HepG2 (cell line): ENCODE measurements around the gene NTMT1. TPM values are rescaled to one million over a fixed set of nuclear protein-coding genes. Genes with fewer than 3 reads are reported as not detected.
A peak's percentile ranks its signal among the peaks of the same experiment; 100 is the strongest.

Experiments
- ATAC-seq: fragments of 200-7000 bp; cut with Tn5 transposase; 3 replicates; pipeline ENCODE4 v1.9.1; 2020; ENCODE audit warnings: mild to moderate bottlenecking, moderate library complexity
- BruUV-seq: library from RNA; stranded (reverse); fragments of 400-500 nt; replicated peaks from 2 replicates; lab custom pipeline; 2021; lab: Mats Ljungman, UMichigan
- CTCF ChIA-PET: fragments of 300-600 bp; formaldehyde crosslinking; extraction: SDS; loops from one replicate; lab custom pipeline; 2021; ENCODE audit warnings: low total read pairs, inconsistent platforms, low intra/inter-chr PET ratio; lab: Yijun Ruan, JAX
- POLR2A ChIA-PET: fragments of 350-600 bp; sonication (Branson Sonifier 250); formaldehyde crosslinking; loops from one replicate; lab custom pipeline; 2020; ENCODE audit warnings: antibody characterized with exemption, inconsistent platforms; lab: Yijun Ruan, JAX
- DNase-seq: peaks from one replicate; pipeline ENCODE4 v3.0.0-alpha.2; 2015; ENCODE audit warnings: low spot score
- FAIRE-seq: peaks from 3 replicates; lab custom pipeline; 2011; peaks lifted over from hg19 to GRCh38; lab: Jason Lieb, UNC
- H2AFZ ChIP-seq: one replicate; pipeline ENCODE4 v1.6.1; 2011; ENCODE audit warnings: low read length, inconsistent platforms
- H3K27ac ChIP-seq: fragments of 300-600 bp; 3 replicates; pipeline ENCODE4 v1.8.0; 2011; ENCODE audit warnings: mixed run types, mild to moderate bottlenecking, mixed read lengths, low read length, inconsistent platforms; ENCODE audit not compliant: insufficient read depth; ENCODE audit errors: extremely low read length
- H3K27me3 ChIP-seq, 2 experiments: fragments of 200-600 bp in 1 of 2; 2 replicates in 1 of 2; 3 replicates in 1 of 2; pipeline versions ENCODE4 v1.6.0 to v1.8.0; 2011; ENCODE audit warnings: low read length in 2 of 2, mild to moderate bottlenecking in 2 of 2, moderate library complexity in 2 of 2, inconsistent platforms in 1 of 2; ENCODE audit not compliant: insufficient read depth in 2 of 2, control insufficient read depth in 1 of 2
- H3K36me3 ChIP-seq, 2 experiments: fragments of 200-600 bp in 1 of 2; replicated peaks in 1 of 2; 2 replicates in 1 of 2; 3 replicates in 1 of 2; pipeline versions ENCODE4 v1.5.1 to v1.8.0; 2011; ENCODE audit warnings: low read length in 2 of 2, inconsistent platforms in 1 of 2; ENCODE audit not compliant: insufficient read depth in 2 of 2, control insufficient read depth in 1 of 2
- H3K4me1 ChIP-seq: 2 replicates; pipeline ENCODE4 v1.5.1; 2012; ENCODE audit warnings: low read length, inconsistent platforms; ENCODE audit not compliant: insufficient read depth
- H3K4me2 ChIP-seq: 2 replicates; pipeline ENCODE4 v1.6.0; 2011; ENCODE audit warnings: low read depth, low read length, inconsistent platforms
- H3K4me3 ChIP-seq, 3 experiments: fragments of 200-600 bp in 1 of 3; sonication (generic), shearing (Covaris generic) in 1 of 3; replicated peaks in 1 of 3; 2 replicates each; pipeline ENCODE4 v1.5.1; 2011 to 2016; ENCODE audit warnings: low read length in 3 of 3, inconsistent platforms in 2 of 3, low read depth in 2 of 3, mild to moderate bottlenecking in 2 of 3, control low read depth in 1 of 3, mixed read lengths in 1 of 3; ENCODE audit not compliant: insufficient read depth in 1 of 3
- H3K79me2 ChIP-seq: one replicate; pipeline ENCODE4 v1.6.1; 2011; ENCODE audit warnings: low read length, inconsistent platforms; ENCODE audit not compliant: insufficient read depth
- H3K9ac ChIP-seq: 2 replicates; pipeline ENCODE4 v1.6.0; 2011; ENCODE audit warnings: mild to moderate bottlenecking, low read depth, low read length, inconsistent platforms; ENCODE audit not compliant: insufficient read depth
- H3K9me3 ChIP-seq: 2 replicates; pipeline ENCODE4 v1.5.1; 2012; ENCODE audit warnings: mild to moderate bottlenecking, low read length
- H4K20me1 ChIP-seq: 2 replicates; pipeline ENCODE4 v1.6.0; 2011; ENCODE audit warnings: inconsistent platforms, mild to moderate bottlenecking, low read length, moderate library complexity; ENCODE audit not compliant: insufficient read depth
- CBFB ChIP-seq: sonication (generic); formaldehyde crosslinking; IDR thresholded peaks from 2 replicates; pipeline ENCODE4 v1.4.0; 2020; ENCODE audit warnings: missing genetic modification reagents
- GMEB2 ChIP-seq: IDR thresholded peaks from 2 replicates; pipeline ENCODE4 v1.6.1; 2016; ENCODE audit warnings: missing biosample characterization, missing genetic modification reagents, low read depth
- HMG20B ChIP-seq: conservative IDR thresholded peaks from 2 replicates; pipeline ENCODE4 v1.6.1; 2016; ENCODE audit warnings: missing genetic modification reagents, missing compliant biosample characterization
- PHF5A ChIP-seq: IDR thresholded peaks from one replicate; pipeline ENCODE4 v1.6.1; 2018; ENCODE audit warnings: low read depth, missing genetic modification reagents; ENCODE audit not compliant: unreplicated experiment
- PLSCR1 ChIP-seq: sonication (generic); formaldehyde crosslinking; IDR thresholded peaks from 2 replicates; pipeline ENCODE4 v1.5.0; 2020; ENCODE audit warnings: missing genetic modification reagents, mild to moderate bottlenecking, borderline replicate concordance
- RBFOX2 ChIP-seq: fragments of 200-400 bp; formaldehyde crosslinking; IDR thresholded peaks from 2 replicates; pipeline ENCODE4 v1.6.1; 2017; ENCODE audit warnings: low read depth, mild to moderate bottlenecking, low read length
- RNF2 ChIP-seq: fragments of 450-650 bp; conservative IDR thresholded peaks from 2 replicates; pipeline ENCODE4 v1.6.1; 2016; ENCODE audit warnings: low read depth
- SNAPC5 ChIP-seq: sonication (generic); formaldehyde crosslinking; IDR thresholded peaks from 2 replicates; pipeline ENCODE4 v1.8.1; 2023; ENCODE audit warnings: mild to moderate bottlenecking, missing genetic modification reagents, borderline replicate concordance
- SRY ChIP-seq: sonication (generic); formaldehyde crosslinking; IDR thresholded peaks from 2 replicates; pipeline ENCODE4 v1.8.0; 2022; ENCODE audit warnings: mild to moderate bottlenecking, missing genetic modification reagents
- STAG1 ChIP-seq: sonication (generic); formaldehyde crosslinking; IDR thresholded peaks from 2 replicates; pipeline ENCODE4 v1.4.0; 2020; ENCODE audit warnings: missing genetic modification reagents
- ZBTB20 ChIP-seq: sonication (generic); formaldehyde crosslinking; IDR thresholded peaks from 2 replicates; pipeline ENCODE4 v1.8.1; 2023; ENCODE audit warnings: missing genetic modification reagents, low read depth, mild to moderate bottlenecking, borderline replicate concordance
- ZNF138 ChIP-seq: sonication (generic); formaldehyde crosslinking; IDR thresholded peaks from 2 replicates; pipeline ENCODE4 v1.5.0; 2020; ENCODE audit warnings: mild to moderate bottlenecking, low read depth, missing genetic modification reagents
- ZNF562 ChIP-seq: sonication (generic); formaldehyde crosslinking; IDR thresholded peaks from 2 replicates; pipeline ENCODE4 v1.8.0; 2022; ENCODE audit warnings: missing genetic modification reagents, borderline replicate concordance
- ZNF687 ChIP-seq: sonication (generic); formaldehyde crosslinking; IDR thresholded peaks from 2 replicates; pipeline ENCODE4 v1.5.1; 2020; ENCODE audit warnings: mild to moderate bottlenecking, missing genetic modification reagents, moderate library complexity
- WGBS: methylation state at CpG from one replicate; pipeline ENCODE4 v1.1.6; 2017; ENCODE audit warnings: low lambda C conversion rate; 5-methylcytosine and 5-hydroxymethylcytosine counted together
- in situ Hi-C: cut with HindIII; loops from 2 replicates; pipeline ENCODE4 v1.10.0; 2017; ENCODE audit warnings: low pct_unique_long_range_greater_than_20kb; ENCODE audit not compliant: extremely low pct_ligation_motif_present
- intact Hi-C: fragments of 100-400 bp; cut with micrococcal nuclease; formaldehyde crosslinking; loops from one replicate; pipeline ENCODE4 v1.10.0; 2022; ENCODE audit not compliant: unreplicated experiment
- polyA plus RNA-seq, 8 experiments: library from polyadenylated mRNA; depleted of rRNA in 3 of 8; stranded (reverse) in 7 of 8; unstranded in 1 of 8; fragments of >200 nt; fragmentation: Illumina TruSeq in 4 of 8; extraction: Trizol in 4 of 8; gene quantifications; 2 replicates each; pipeline versions ENCODE4 v1.2.1 to v1.2.3, GENCODE V29; 2011 to 2016; ENCODE audit warnings: low read depth in 4 of 8, missing spikeins in 1 of 8, mixed read lengths in 1 of 8; ENCODE audit not compliant: insufficient read depth in 1 of 8
- total RNA-seq, 5 experiments: library from RNA; depleted of rRNA; stranded (reverse); fragments of >200 nt; fragmentation: Illumina TruSeq; extraction: Trizol; gene quantifications; 2 replicates each; pipeline ENCODE4 v1.2.3, GENCODE V29; 2016; ENCODE audit warnings: low read depth in 1 of 5

The NTMT1 gene
- total and polyA plus RNA-seq, 2 of the 13 experiments (the other 11 are each of a cell fraction or from before 2014, with no cell fraction given), result 49.1 to 53.8 TPM

- TF ChIP-seq ZNF687, result 0 out of 2 replicates have a peak, but pooled peaks have one; percentile 23
- TF ChIP-seq STAG1 (CRISPR knock-in tag), result peak; percentile 81
- TF ChIP-seq HMG20B, result peak; percentile 84
These were observed 8.8 kb upstream of the NTMT1 start (continued) for GRCh38 chr9:129617167-129617566.

- FAIRE-seq (no peak), ATAC-seq (peak; percentile 53), DNase-seq (no peak)
- peak overlapping the region; percentile 41; the same call in 1 of the 2 replicates for H3K9ac ChIP-seq
- in situ Hi-C loops, result loop anchor here (5.0 to 10.0 kb wide), 4 partner anchors 125 to 478 kb away; partner anchors contain the start of gene IER5L
- no peaks in the 10 kb centered on the region for H3K79me2 ChIP-seq
- peak overlapping the region; percentile 38 to 65 (median 53); a peak in 5 of 6 replicates for H3K4me3 ChIP-seq
- CTCF ChIA-PET, result no interaction called here
- H3K36me3 ChIP-seq, result no peaks in the 10 kb centered on the region
- BruUV-seq, result no TSS peak
- POLR2A ChIA-PET, result interaction anchor here (0.8 to 1.6 kb wide), 6 partner anchors 10 to 481 kb away, joined by 3 to 8 read pairs (median 5); partner anchors contain the start of gene IER5L
- peaks cover 25% of the 10 kb centered on the region for H3K4me1 ChIP-seq
- no peak overlapping the region for H3K27ac ChIP-seq
- H3K4me2 ChIP-seq, result peak overlapping the region; percentile 86
- peaks cover 7% of the 10 kb centered on the region; the same call in 1 of the 2 replicates for H4K20me1 ChIP-seq
- no peak overlapping the region for H2AFZ ChIP-seq
- intact Hi-C loops, result loop anchor here (10.0 kb wide), 1 partner anchor 445 kb away; the partner anchor contains the start of gene IER5L
- peaks cover 0 to 15% of the 10 kb centered on the region in 2 experiments; a peak in 3 of 5 replicates for H3K27me3 ChIP-seq
- WGBS, result 6% methylated on average over 15 of the region's 82 CpGs
- no peaks in the 10 kb centered on the region for H3K9me3 ChIP-seq
- TF ChIP-seq GMEB2 (CRISPR knock-in tag) (no peak), RNF2 (0 out of 2 replicates have a peak, but pooled peaks have one; percentile 32), SRY (CRISPR knock-in tag) (0 out of 2 replicates have a peak, but pooled peaks have one; percentile 37), SNAPC5 (CRISPR knock-in tag) (no peak), ZBTB20 (CRISPR knock-in tag) (no peak), RBFOX2 (peak; percentile 51), ZNF138 (0 out of 2 replicates have a peak, but pooled peaks have one; percentile 19), CBFB (CRISPR knock-in tag) (0 out of 2 replicates have a peak, but pooled peaks have one; percentile 19), PLSCR1 (no peak), ZNF562 (CRISPR knock-in tag) (no peak), PHF5A (CRISPR knock-in tag) (no peak)
These were observed 5.9 kb upstream of the NTMT1 start for GRCh38 chr9:129619787-129620668.
